Femur (tissue), 1 donor: ENCODE measurements around the gene MN1.

Experiments
- DNase-seq: peaks from one replicate; pipeline ENCODE4 v3.0.0-alpha.2; 2017

The MN1 gene

GRCh38 chr22:27731621-27732020 is 69.9 kb downstream of the MN1 start:
- no peak for DNase-seq

DNA sequence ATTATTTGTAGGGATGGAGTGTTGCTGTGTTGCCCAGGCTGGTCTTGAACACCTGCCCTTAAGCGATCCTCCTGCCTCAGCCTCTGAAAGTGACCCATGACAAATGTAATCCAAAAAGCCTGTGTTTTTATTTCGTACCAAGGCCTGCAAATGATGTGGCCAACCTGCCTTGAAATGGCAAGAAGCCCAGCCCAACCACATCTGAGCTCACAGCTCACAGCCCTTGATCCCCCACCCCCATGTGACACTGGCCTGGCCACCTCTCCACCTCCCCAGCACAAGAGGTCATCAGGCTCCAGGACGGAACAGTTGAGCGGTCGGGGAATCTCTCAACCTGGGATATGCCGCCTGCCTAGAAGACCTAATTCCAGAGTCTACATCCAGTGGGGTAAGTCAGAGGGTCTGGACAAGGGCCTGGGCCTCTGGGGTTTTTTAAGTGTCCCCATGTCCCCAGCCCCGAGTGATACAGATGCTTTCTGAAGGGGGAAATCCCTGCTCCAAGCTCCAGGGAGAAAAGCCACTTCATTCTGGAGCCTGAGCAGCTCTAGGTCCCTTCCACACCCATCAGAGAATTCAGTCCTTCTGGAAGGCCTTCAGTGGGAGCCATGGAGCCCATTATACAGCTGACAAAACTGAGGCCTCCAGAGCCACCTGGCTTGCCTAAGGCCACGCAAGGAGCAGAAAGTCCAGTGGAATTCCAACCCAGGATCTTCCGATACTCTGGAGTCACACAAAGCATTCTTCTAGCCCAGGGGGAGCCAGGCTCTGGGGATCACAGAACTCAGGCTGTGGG is 70.7 kb downstream of the MN1 start:
- no peak for DNase-seq

DNA sequence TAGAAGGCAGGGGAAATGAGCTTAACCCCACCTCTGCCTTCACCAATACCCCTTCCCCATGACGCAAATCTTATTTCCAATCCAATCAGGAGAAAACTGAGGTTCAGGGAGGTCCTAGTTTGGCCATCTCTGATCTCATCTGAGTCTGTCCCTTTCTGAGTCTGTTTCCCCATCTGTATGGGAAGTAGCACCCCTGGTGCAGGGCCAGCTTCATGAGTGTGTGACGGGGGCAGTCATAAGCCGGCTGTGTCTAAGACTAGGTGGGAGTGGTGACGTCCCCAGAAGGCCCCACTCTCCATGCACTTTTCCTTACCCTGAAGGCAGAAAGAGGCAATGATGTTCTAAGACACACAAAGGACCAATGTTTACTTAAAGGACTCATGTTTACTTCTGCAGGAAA is 72.3 kb downstream of the MN1 start:
- DNase-seq, result no peak

DNA sequence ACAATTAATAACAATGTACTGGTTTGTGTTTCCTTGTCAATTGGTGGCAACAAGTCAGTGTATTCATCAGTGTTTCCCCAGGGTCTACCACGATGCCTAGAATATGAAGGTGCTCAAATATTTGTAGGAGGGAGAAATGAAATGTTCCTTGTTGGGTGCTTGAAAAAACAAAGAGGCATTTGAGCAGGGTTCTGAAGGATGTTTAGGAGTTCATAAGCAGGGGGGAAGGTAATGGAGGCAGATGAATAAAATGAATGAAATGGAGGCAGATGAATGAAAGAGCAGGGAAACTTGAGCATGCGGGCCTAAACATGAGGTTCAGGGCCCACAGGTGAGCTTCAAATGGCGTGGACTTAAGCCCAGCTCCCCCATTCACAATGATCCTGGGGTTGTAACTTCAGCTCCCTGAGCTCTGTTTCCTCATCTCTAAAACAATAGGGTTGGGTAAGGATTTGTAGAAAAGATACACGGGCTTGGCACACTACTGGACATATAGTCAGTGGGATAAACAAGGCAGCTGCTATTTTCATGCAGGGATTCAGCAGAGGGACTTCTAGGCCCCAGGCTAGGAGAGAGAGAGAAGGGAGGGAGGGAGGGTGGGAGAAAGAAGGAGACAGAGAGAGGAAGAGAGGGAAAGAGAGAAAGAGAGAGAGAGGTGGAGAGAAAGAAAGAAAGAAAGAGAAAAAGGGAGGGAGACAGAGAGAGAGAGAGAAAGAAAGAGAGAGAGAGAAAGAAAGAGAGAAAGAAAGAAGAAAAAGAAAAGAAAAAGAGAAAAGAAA is 73.7 kb downstream of the MN1 start:
- DNase-seq, result no peak

- DNase-seq, result peak; percentile 72
These were observed 74.7 kb downstream of the MN1 start for GRCh38 chr22:27726686-27727449.

- DNase-seq, result no peak
These were observed 75.2 kb downstream of the MN1 start for GRCh38 chr22:27726331-27726685.

GRCh38 chr22:27725661-27726060 is 75.9 kb downstream of the MN1 start:
- DNase-seq, result no peak

DNA sequence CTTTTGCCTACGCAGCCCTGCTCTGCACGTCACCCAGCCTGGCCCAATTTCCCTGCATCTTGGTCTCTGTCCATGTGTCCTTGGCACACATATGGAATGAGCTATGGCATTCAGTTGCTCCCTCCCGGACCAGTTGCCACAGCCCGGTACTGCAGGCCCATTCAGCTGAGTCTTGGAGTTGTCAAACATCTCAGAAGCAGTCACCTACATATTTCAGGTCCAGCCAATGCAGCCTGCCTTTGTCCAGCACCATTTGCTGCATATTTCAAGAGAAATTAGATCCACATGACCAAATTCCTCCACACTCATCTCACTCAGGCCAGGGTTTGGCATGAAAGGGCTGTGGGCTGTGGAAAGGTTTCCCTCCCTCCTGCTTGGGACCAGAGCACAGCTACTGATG is 76.8 kb downstream of the MN1 start:
- DNase-seq, result no peak

- DNase-seq, result no peak
These were observed 77.4 kb downstream of the MN1 start for GRCh38 chr22:27724157-27724556.

- DNase-seq, result no peak
These were observed 77.8 kb downstream of the MN1 start for GRCh38 chr22:27723708-27724107.

DNA sequence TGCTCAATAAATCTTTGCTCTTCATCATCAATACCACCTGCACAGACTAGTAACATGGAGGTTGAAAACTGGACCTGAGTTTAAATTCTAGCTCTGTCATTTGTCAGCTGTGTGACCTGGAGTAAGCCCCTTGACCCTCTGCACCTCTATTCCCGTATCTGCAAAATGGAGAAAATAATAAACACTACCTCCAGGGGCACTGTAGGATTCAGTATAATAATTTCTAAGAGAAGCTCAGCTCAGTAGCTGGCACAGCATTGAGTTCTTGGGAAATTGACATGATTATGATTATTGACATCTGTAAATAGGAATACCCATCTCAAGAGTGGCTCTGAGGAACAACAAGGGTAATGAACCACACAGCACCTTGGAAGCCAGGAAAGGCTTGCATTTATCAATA is 78.4 kb downstream of the MN1 start:
- DNase-seq, result no peak

DNA sequence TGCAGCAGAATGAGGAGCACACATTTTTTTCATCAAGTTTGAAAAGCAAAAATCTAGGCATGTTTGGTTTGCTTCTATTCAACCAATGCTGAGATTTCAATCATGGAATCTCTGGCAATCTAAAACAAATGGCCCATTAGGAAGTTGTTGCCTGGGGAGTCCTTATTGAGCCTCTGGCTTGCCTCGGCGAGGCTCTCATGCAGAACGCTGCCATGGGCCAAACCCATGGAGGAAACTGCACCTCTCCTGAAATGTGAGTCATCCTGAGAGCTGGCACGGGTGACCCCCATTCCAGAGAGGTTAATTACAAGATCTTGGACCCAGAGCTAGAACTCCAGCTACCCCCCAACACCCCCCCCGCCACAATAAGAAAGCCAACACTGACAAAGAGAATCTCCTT is 80.7 kb downstream of the MN1 start:
- no peak for DNase-seq

GRCh38 chr22:27719535-27720227 is 81.9 kb downstream of the MN1 start:
- no peak for DNase-seq

- DNase-seq, result no peak
These were observed 82.6 kb downstream of the MN1 start for GRCh38 chr22:27719036-27719347.

GRCh38 chr22:27718186-27719035 is 83.1 kb downstream of the MN1 start:
- peak; percentile 77 for DNase-seq

DNA sequence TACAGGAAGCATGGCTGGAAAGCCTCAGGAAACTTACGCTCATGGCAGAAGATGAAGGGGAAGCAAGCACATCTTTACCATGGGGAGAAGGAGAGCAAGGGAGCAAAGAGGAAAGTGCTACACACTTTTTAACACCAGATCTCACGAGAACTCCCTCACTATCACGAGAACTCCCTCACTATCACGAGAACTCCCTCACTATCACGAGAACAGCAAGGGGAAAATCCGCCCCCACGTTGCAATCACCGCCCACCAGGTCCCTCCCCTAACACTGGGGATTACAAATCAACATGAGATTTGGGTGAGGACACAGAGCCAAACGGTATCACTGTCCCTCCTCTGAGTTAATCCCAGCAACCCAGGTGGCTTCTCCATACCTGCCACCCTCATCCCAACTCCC is 84.5 kb downstream of the MN1 start:
- DNase-seq, result no peak

- DNase-seq, result no peak
These were observed 85.5 kb downstream of the MN1 start for GRCh38 chr22:27716074-27716473.

DNA sequence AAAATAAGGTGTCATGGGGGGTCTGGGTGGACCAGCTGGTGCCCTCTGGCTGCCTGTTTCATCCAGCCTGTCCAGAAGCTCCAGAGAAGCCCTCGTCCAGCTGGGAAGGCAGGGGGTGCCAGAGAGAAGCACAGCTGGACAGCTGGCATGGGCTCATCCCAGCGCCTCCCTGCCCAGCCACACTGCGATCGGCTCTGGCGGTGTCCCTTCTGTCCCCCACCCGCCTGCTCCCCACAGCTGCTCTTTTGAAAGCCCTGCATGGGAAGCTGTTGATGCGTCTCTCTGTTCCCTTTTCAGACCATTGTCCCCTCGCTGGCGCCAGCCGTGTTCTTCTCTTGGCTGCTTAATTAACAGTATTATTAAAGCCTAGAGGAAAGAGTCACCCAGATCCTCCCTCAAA is 86.5 kb downstream of the MN1 start:
- peak; percentile 67 for DNase-seq

DNA sequence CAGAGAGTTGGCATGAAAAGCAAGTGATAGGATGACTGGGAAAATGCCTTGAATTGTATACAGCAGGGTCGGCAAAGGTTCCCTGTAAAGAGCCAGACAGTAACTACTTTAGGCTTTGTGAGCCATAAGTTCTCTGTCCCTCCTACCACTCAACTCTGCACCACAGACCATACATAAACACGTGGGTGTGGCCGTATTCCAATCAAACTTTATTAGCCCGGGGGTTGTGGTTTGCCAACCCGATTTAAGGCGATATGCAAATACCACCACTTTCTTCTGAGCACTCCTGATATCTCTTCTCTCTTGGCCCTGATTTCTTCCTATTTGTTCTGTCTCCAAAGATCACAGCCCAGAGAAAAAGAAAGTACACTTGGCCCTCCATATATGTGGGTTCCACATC is 87.5 kb downstream of the MN1 start:
- no peak for DNase-seq

DNA sequence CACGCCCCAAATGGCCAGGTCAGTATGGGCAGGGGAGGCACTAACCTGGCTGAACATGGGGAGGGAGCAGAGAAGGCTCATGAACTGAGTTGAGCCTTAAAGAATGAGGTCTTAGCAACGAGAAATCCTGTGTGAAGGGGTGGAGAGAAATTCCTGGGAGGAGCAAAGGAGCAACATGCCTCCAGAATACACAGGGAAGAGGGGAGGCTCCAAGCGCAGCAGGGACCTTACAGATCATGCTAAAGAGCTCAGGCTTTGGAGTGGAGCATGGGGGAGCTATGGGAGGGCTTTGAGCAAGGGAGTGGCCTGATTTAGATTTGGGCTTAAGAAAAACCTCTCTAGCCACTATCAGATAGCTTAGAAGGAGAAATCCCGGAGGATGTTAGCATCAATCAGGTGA is 88.1 kb downstream of the MN1 start:
- no peak for DNase-seq

DNA sequence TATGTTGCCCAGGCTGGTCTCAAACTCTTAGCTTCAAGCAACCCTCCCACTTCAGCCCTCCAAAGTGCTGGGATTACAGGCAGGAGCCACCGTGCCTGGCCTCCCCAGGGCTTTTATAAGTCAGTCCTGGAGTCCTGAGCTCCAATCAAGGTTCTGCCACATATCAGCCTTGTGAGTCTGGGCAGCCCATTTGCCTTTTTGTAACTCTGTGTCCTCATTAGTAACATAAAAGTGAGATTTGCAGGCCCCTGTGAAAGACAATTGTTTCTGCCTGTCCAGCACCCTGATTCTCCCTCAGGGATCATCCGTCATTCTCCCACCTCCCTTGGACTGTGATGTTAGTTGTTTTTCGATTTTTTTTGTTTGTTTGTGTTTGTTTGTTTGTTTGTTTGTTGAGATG is 89.8 kb downstream of the MN1 start:
- no peak for DNase-seq

DNA sequence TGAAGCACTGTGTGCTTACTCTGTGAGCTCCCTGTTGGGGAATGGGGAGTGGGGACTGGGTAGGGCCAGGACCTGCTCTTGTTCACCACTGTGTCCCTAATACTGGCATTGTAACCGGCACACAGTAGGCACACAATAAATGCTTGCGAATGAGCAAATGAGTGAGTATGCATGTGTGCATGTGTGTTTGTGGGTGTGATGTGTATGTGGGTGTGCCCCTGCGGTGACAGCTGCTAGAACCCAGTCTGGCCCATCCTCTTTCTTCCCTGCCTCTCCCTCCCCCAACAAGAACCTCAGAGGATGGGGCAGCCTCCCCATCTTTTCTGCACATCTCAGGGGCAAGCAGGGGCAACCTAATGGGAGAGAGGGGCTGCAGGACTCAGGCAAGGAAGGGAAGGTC is 90.5 kb downstream of the MN1 start:
- no peak for DNase-seq
